Measurements from ENCODE around the gene PREP. TPM values are rescaled to one million over a fixed set of nuclear protein-coding genes. Genes with fewer than 3 reads are reported as not detected.

Gene PREP
- total RNA-seq, 1 donor, result 18.1 TPM

DNA sequence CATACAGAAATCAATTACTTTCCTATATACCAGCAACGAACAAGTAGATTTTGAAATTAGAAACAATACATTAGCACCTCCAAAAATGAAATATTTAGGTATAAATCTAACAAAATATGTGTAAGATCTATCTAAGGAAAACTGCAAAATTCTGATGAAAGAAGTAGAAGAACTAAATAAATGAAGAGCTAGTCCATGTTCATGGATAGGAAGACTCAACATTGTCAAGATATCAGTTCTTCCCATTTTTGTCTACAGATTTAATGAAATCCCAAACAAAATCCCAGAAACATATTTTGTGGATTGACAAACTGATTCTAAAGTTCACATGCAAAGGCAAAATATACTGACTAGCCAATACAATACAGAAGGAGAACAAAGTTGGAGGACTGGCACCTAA is 33.7 kb downstream of the PREP start:
- DNase-seq (ENCODE audit: low read depth), result no peak
- TF ChIP-seq, protein P1, sequence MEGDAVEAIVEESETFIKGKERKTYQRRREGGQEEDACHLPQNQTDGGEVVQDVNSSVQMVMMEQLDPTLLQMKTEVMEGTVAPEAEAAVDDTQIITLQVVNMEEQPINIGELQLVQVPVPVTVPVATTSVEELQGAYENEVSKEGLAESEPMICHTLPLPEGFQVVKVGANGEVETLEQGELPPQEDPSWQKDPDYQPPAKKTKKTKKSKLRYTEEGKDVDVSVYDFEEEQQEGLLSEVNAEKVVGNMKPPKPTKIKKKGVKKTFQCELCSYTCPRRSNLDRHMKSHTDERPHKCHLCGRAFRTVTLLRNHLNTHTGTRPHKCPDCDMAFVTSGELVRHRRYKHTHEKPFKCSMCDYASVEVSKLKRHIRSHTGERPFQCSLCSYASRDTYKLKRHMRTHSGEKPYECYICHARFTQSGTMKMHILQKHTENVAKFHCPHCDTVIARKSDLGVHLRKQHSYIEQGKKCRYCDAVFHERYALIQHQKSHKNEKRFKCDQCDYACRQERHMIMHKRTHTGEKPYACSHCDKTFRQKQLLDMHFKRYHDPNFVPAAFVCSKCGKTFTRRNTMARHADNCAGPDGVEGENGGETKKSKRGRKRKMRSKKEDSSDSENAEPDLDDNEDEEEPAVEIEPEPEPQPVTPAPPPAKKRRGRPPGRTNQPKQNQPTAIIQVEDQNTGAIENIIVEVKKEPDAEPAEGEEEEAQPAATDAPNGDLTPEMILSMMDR (IDR thresholded peaks at IDR 0.05; ENCODE audit: insufficient read depth, low read length), result no peak
- H3K4me3 ChIP-seq (ENCODE audit: low read depth, low read length), result no peak overlapping the region

DNA sequence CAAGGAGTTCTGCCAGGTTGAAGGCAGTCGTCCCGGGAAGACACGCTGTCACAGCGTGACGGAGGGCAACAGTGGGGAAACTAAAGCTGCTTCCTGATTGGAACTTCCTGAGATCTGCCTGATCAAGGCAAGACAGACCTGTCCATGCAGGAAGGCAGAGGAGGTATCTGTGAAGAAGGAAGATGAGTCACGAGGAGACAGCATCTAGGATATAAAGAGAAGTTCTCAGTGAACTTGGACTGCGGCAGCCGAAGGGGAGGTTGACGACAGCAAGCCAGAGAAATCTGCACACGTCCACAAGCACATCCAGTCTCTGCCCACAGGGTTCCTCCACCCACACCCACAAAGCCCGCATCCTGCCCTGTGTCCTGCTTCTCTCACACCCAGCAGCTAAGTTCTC is 38.6 kb downstream of the PREP start:
- TF ChIP-seq, protein P1 (IDR thresholded peaks at IDR 0.05; ENCODE audit: insufficient read depth, low read length), result no peak
- DNase-seq (ENCODE audit: low read depth), result no peak

DNA sequence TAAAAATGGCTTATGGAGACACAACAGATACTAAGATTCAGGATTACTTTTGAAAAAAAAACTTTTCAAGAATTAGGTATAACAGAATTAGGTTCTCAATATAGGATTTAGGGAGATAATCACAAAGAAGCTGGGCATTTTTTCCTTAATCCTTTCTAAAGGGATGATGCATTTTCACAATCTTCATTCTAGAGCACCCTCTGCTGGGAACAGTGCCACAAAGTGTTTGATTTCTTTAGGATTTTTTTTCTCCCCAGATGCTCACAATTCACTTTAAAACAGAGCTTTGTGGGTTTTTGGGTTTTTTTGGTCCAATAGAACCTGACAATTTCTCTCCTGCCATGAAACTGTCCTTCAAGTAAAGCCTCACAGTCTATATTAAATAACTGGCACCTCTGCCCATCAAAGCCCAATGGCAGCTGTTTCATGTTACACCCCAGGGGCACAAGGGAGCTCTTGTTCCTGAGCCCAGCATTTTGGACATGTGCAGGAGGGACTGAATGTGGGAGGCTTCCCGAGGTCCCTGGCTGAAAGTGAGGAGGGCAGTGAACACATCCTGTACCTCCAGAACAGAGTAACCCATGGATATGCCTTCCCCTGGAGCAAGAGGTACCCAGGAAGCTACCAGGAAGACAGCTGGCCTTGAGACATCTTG is 39.7 kb downstream of the PREP start:
- peak; percentile 71 for DNase-seq (ENCODE audit: low read depth)
- TF ChIP-seq, protein P1 (IDR thresholded peaks at IDR 0.05; ENCODE audit: insufficient read depth, low read length), result peak; percentile 42
- no peak overlapping the region for H3K4me3 ChIP-seq (ENCODE audit: low read depth, low read length)

More for the DNA sequence above, 38.6 kb downstream of the PREP start:
- H3K4me3 ChIP-seq (ENCODE audit: low read depth, low read length), result no peak overlapping the region

DNA sequence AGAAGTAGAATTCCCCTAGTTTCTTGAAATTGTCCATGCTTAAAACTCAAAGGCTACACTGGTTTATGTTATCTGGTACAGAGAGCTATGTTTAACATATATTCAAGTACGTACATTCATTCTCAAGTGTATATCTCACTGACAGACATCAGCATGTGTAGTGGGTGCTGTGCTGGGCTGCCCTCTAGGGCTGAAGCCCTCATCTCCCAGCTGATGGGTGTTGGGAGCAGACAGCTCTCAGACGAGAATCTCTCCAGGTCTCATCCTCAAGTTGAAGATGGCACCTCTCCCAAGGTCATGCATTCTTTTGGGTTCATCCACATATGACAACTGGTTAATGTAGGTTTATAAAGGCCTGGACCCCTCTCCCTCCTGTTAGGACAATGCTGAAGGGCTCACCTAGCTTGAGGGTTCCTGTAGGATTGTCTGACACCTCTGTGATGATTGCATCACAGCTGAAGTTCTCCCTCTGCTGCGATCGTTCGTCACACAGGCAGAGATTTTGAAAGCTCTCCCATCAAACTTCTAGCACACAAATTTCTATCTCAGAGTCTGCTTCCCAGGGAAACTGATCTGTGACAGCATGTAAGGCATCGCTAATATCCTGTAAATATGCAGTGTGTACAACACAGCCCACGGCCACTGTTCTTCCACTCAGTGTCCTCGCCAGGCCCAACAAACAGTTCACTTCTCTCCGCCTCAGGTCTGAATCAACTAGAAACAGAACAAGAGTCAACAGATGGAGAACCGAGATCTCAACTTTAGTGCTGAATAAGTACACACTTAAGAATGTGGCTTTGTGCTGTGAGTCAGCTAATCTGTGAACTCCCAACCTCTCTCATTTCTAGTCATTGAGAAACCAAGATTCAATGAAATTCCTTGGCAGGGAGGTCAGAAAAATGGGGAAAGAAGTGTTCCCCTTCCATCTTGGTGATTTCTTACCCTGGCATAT is 43.2 kb downstream of the PREP start:
- TF ChIP-seq, protein P1 (IDR thresholded peaks at IDR 0.05; ENCODE audit: insufficient read depth, low read length), result no peak
- H3K4me3 ChIP-seq (ENCODE audit: low read depth, low read length), result no peak overlapping the region
- DNase-seq (ENCODE audit: low read depth), result peak; percentile 94

DNA sequence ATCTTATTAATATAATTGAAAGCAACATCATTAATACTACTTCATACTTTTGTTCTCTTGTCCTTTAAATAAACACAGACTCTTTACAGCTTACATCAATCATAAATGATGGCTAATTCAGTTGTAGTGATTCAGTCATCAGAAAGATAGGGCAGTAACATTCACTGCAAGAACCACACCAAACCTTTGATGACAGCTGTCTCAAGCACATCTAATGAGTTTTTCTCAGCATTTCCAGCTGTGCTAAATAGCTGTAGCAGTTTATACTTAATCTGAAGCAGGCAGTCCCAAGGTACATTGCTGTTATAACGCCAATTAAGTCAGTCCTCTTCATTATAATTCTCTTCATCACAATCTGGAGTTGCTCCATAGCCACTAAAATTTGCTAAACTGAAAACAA is 45.7 kb downstream of the PREP start:
- no peak overlapping the region for H3K4me3 ChIP-seq (ENCODE audit: low read depth, low read length)
- TF ChIP-seq, protein P1 (IDR thresholded peaks at IDR 0.05; ENCODE audit: insufficient read depth, low read length), result no peak

DNA sequence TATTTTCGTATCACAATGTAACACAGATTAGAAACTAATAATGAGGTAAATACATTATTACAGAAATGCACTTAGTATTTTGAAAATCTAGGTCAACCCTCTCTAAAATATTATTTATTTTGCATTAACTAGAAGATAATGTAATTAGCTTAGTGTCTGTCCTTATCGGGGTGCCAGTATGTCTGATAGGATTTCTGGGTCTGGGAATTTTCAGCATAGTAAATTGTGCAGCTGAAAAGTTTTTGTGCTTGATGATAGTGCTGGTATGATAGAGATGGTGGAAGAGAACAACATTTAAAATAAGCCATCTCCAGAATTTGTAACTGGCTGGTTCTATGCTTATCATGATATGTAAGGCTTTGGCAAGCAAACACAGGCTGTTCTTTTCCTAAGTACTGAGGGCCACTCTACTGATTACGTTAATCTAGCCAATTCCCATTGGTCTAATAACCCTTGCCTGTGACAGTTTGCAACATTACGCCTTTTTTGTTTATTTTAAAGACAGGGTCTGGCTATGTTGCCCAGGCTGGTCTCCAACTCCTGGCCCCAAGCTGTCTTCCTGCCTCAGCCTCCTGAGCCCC is 50.8 kb downstream of the PREP start:
- no peak for DNase-seq (ENCODE audit: low read depth)

More for the DNA sequence above, 45.7 kb downstream of the PREP start:
- no peak for DNase-seq (ENCODE audit: low read depth)

More for the DNA sequence above, 50.8 kb downstream of the PREP start:
- TF ChIP-seq, protein P1 (IDR thresholded peaks at IDR 0.05; ENCODE audit: insufficient read depth, low read length), result no peak
- H3K4me3 ChIP-seq (ENCODE audit: low read depth, low read length), result no peak overlapping the region

Measured in fibroblast of the aortic adventitia (primary cell).